HUDEP-2 (cell line): ENCODE results near the gene RRP8.

Source experiments
- DNase-seq, 76 experiments: peaks; one replicate each; lab custom pipeline; 2025; ENCODE audit not compliant: unreplicated experiment in 76 of 76; lab: John Stamatoyannopoulos, UW

RRP8 gene

DNA sequence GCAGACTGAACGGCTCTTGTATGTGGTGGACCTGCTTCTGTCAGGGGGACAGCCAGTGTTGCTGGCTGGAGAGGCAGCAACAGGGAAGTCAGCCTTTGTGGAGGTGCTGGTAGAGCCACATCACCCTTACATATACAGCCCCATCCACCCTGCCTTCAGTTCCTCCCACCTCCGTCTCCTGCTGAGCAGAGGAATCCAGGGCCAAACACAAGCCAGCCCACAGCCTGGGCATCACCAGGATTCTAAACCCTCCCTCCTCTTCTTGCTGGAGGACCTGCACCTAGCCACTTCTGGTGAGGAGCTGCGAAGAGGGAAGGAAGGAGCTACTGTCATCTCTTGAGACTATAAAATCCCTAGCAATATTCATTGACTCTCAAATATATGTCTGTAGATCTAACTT is 54.8 kb downstream of the RRP8 start:
- DNase-seq, result no peak

DNA sequence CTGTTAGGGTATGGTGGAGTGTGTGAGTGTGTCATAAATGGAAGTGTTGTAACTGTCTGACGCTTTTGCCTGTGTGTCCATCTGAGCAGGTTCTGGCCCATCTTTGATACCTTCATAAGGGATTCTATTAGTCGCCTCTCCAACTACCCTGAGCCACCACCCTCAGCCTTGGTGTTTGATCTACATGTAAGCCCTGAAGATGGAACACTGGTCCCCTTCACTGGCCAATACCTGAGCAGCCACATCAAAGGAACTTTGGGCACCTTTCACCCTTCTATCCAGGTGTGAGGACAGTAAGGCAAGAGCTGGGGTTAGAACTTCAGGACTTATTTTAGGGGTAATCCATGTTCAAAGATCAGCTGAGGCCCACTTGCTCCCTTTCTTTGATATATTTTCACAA is 55.3 kb downstream of the RRP8 start:
- DNase-seq, result no peak

DNA sequence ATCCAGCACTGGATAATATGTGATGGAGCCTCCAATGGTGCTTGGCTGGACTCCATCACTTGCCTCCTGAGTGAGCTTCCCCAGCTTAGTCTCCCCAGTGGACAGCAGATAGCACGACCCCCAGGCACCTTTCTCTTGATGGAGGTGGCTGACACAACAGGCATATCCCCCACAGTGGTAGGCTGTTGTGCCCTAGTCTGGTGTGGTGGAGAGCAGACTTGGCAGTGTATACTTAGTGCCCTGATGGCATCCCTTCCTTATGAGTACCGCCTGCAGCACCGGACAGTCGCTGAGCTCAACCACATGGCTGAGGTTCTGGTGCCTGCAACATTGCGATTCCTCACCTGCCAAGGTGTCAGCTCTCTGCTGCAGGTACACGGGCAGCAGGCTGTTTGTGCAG is 56.2 kb downstream of the RRP8 start:
- DNase-seq, result no peak

DNA sequence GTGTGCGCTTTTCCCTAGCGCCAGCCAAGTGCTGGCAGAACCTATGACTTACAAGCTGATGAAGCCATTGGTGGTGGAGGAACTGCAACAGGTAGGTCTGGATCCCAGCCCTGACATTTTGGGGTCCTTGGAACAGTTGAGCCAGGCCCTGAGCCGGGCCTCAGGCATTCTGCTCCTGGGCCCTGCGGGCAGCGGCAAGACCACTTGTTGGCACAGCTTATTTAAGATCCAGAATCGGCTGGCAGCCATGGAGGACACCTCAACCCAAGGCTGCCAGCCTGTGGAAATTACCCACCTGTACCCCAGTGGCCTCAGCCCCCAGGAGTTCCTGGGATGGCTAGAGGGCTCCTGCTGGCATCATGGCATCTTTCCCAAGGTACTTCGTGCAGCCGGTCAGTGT is 56.7 kb downstream of the RRP8 start:
- DNase-seq, result no peak

DNA sequence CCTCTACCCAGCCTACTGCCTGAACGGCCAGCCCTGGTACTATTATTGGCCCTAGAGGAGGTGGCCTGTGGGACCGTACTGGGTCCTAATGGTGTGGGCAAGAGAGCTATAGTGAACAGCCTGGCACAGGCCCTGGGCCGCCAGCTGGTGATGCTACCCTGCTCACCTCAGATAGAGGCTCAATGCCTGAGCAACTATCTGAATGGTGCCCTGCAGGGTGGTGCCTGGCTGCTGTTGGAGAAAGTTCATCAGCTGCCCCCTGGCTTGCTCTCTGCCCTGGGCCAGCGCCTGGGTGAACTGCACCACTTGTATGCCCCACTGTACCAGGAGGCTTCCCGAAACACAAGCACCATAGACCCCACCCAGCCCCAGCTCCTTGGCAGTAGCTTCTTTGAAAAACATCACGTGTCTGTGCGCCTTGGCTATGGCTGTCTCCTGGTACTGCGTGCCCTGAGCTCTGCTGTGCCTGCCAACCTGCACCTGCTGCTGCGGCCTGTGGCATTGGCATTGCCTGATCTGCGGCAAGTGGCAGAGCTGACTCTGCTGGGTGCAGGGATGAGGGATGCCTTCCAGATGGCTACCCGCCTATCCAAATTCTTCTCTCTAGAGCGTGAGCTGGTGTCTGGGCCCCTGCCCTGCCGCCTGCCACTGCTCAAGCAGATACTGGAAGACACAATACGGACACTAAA is 57.4 kb downstream of the RRP8 start:
- DNase-seq, result no peak
